Central memory CD8-positive, alpha-beta T cell (primary cell): ENCODE measurements around the gene DBNDD1.

Source experiments
- ATAC-seq: fragments of 150-1000 bp; cut with Tn5 transposase; replicated peaks from 2 replicates; pipeline ENCODE4 v1.10.0; 2022; ENCODE audit warnings: mild to moderate bottlenecking, moderate FRiP score, moderate number of reproducible peaks; ENCODE audit not compliant: poor library complexity, severe bottlenecking; ENCODE audit errors: extremely low read depth
- DNase-seq, 2 donors: peaks; one replicate each; pipeline ENCODE4 v3.0.0; 2021; ENCODE audit warnings: low spot score in 2 of 2
- H3K27ac Mint-ChIP-seq: one replicate; pipeline ENCODE4 v1.8.0; 2022; ENCODE audit warnings: low read depth, mild to moderate bottlenecking, moderate library complexity, mixed read lengths
- H3K27me3 Mint-ChIP-seq: one replicate; pipeline ENCODE4 v1.8.0; 2022; ENCODE audit warnings: mixed read lengths
- H3K36me3 Mint-ChIP-seq: one replicate; pipeline ENCODE4 v1.8.0; 2022; ENCODE audit warnings: mild to moderate bottlenecking, moderate library complexity, mixed read lengths; ENCODE audit not compliant: insufficient read depth
- H3K4me1 Mint-ChIP-seq: one replicate; pipeline ENCODE4 v1.8.0; 2022; ENCODE audit warnings: mixed read lengths
- H3K4me3 Mint-ChIP-seq: one replicate; pipeline ENCODE4 v1.8.0; 2022; ENCODE audit warnings: mild to moderate bottlenecking, moderate library complexity, mixed read lengths
- H3K9me3 Mint-ChIP-seq: one replicate; pipeline ENCODE4 v1.8.0; 2022; ENCODE audit warnings: mixed read lengths

DBNDD1 gene

DNA sequence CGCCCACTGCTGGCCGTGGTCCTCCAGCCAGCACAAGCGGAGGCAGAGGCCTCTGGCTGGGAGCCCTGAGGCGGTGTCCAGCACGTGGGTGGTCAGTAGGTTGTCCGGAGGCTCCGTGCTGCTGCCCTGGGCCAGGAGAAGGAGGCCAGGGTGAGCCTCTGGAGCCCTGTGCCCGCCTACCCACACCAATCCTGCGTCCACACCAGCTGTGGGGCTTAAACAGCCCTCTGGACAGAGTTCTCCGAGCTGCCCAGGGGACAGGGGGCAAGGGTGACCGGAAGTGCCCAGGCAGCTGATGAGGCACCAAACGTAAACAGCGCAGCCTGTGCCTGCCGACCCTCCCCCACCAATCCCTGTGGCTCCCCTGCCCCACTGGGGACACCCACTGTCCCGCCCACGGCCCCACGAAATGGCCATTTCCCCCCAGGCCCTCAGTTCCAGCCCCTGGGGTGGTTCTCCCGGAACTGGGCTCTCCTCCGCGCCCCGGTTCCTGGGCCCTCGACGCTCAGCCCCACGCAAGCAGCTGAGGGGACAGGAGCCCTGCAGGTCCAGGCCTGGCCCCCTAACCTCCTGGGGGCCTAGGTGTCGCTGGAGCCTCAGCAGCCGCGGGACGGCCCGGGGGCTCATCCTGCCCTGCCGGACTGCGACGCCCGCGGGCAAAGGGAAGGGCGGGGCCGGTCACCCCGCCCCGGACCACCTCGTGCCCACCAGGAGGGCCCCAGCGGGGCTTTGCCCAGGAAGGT lies 27.9 kb upstream of the DBNDD1 start:
- Mint-ChIP-seq H3K27ac (no peak overlapping the region), H3K27me3 (peaks cover 39% of the 10 kb centered on the region), H3K36me3 (peaks cover 18% of the 10 kb centered on the region), H3K9me3 (no peaks in the 10 kb centered on the region), H3K4me3 (peak overlapping the region; percentile 56), H3K4me1 (peaks cover 6% of the 10 kb centered on the region)
- no peak for ATAC-seq
- DNase-seq, result no peak

DNA sequence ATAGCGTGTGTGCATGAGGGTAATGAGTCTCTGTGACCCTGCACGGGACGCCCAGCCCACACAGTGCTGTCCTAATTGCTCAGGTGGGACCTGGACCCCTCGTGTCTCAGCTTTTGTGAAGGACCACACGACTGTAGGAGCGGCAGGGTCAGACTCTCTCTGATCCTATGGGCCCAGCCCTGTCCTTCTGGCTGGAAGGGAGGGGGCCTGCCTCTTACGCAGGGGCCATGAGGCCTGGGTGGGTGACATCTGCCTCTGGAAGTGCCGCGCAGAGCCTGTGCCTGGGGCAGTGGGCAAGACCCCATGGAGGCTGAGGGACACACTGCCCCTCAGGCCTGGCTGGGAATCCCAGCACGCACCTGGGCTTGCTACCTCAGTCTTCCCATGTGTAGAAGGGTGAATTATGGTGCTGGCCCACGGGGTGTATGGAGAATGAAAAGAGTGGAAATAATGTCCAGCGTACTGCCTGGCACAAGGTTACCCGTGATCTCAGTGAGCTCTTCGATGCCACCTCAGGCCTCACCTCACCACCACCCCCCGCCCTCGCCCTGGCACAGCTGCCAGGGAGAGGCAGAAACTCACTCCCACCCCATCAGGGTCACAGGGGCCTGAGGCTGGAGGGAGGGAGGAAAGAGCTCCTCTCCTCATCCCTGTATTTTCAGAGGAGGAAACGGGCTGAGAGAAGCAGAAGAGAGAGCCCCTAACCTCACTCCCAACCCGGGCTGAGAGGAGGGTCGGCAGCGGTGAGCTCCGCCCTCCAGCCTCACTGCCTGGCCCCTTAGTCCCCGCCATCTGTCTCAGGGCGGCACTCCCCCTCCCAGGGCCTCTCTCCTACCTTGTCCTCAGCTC lies 27.1 kb upstream of the DBNDD1 start:
- Mint-ChIP-seq H3K27me3 (peaks cover 40% of the 10 kb centered on the region), H3K27ac (peak overlapping the region; percentile 61), H3K4me3 (peak overlapping the region; percentile 56), H3K9me3 (no peaks in the 10 kb centered on the region), H3K36me3 (peaks cover 18% of the 10 kb centered on the region), H3K4me1 (peaks cover 6% of the 10 kb centered on the region)
- ATAC-seq, result no peak
- DNase-seq, result no peak

DNA sequence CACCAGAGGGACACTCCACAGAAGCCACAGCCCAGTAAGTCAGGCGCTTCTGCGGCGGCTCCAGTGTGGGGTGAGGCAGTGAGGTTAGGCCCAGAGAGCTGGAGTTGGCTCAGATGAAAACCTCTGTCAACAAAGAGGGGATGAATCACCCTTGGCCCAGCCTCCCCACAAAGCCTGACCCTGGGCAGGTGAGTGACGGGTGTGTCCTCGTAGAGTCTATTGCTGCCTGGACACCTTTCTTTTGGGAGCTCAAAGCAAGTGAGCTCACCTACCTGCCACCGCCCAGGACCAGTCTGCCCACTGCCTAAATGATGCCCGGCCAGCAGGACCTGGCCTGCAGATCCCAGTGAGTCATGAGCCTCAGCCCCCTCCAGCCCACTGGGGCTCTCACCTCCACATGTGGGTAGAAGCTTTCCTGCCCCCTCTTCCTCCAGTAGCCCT lies 24.9 kb upstream of the DBNDD1 start:
- peaks cover 18% of the 10 kb centered on the region for H3K36me3 Mint-ChIP-seq
- no peak overlapping the region for H3K4me3 Mint-ChIP-seq
- no peak for ATAC-seq
- H3K27me3 Mint-ChIP-seq, result peaks cover 40% of the 10 kb centered on the region
- no peak overlapping the region for H3K27ac Mint-ChIP-seq
- DNase-seq, result no peak
- H3K9me3 Mint-ChIP-seq, result no peaks in the 10 kb centered on the region
- H3K4me1 Mint-ChIP-seq, result peaks cover 6% of the 10 kb centered on the region

DNA sequence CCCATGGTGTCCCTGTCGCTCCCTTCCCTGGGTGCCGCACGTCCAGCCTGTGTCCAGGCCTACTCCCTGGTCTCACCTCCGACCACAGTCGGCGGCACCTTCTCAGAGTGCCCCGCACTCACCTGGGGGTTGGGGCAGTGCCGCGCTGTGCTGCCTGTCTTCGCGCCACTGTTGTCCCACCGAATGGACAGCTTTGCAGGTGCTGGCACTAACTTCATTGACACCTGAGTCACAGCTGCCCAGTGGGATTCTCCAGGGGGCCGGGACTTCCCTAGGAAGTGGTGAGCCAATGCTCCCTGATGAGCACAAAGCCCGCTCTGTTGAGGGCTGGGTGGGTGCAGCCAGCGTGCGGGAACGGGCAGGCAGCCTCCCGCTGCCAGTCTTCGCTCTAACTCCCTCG lies 24.3 kb upstream of the DBNDD1 start:
- peaks cover 6% of the 10 kb centered on the region for H3K4me1 Mint-ChIP-seq
- no peak for DNase-seq
- no peak overlapping the region for H3K27ac Mint-ChIP-seq
- H3K4me3 Mint-ChIP-seq, result no peak overlapping the region
- H3K27me3 Mint-ChIP-seq, result peaks cover 40% of the 10 kb centered on the region
- ATAC-seq, result no peak
- H3K36me3 Mint-ChIP-seq, result peaks cover 15% of the 10 kb centered on the region
- no peaks in the 10 kb centered on the region for H3K9me3 Mint-ChIP-seq

DNA sequence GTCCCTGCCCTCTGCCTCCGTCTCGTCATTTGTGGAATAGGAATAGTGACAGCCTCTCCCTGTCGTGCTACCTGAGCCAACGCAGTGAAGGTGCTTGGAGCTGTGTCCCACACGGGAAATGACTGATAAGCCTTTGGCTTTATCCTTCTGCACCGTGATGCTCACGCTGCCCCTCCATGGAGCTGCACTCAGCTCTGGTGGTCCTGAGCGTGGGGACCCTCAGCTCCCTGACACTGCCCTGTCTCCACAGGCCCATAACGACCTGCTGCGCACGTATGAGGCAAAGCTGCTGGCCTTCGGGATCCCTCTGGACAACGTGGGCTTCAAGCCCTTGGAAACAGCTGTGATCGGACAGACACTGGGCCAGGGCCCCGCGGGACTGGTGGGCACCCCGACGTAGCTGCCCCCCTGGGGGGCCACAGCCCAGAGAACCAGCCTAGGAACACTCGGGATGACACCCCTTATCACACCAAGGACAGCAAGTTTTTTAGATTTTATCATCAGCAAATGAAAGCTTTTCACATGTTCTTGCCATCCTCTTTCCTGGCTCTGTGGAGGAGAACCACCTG lies 23.8 kb upstream of the DBNDD1 start:
- ATAC-seq (no peak), DNase-seq (no peak)
- Mint-ChIP-seq H3K4me3 (no peak overlapping the region), H3K9me3 (no peaks in the 10 kb centered on the region), H3K27ac (no peak overlapping the region), H3K4me1 (peaks cover 6% of the 10 kb centered on the region), H3K36me3 (peaks cover 12% of the 10 kb centered on the region), H3K27me3 (peaks cover 40% of the 10 kb centered on the region)

DNA sequence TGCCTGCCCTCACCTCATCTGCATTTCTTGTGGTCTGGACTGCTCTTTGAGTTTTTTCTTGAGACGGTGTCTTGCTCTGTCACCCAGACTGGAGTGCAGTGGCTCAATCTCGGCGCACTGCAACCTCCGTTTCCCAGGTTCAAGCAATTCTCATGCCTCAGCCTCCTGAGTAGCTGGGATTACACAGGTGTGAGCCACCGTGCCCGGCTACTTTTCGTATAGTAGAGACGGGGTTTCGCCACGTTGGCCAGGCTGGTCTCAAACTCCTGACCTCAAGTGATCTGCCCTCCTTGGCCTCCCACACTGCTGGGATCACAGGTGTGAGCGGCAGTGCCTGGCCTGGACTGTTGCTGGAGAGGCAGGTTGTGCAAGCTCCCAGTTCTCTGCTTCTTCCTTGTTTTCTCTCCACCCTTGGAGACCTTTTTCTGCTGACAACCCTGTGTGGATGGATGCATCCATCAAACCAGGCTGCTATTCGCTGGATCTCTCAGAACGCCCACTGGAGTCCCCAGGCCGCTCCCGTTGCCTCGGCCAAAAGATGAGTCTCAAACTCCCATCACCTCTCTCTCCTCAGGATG lies 22.7 kb upstream of the DBNDD1 start:
- peaks cover 40% of the 10 kb centered on the region for H3K27me3 Mint-ChIP-seq
- peaks cover 11% of the 10 kb centered on the region for H3K36me3 Mint-ChIP-seq
- ATAC-seq, result no peak
- no peak for DNase-seq
- no peak overlapping the region for H3K27ac Mint-ChIP-seq
- H3K4me3 Mint-ChIP-seq, result no peak overlapping the region
- H3K4me1 Mint-ChIP-seq, result peaks cover 6% of the 10 kb centered on the region
- no peaks in the 10 kb centered on the region for H3K9me3 Mint-ChIP-seq

DNA sequence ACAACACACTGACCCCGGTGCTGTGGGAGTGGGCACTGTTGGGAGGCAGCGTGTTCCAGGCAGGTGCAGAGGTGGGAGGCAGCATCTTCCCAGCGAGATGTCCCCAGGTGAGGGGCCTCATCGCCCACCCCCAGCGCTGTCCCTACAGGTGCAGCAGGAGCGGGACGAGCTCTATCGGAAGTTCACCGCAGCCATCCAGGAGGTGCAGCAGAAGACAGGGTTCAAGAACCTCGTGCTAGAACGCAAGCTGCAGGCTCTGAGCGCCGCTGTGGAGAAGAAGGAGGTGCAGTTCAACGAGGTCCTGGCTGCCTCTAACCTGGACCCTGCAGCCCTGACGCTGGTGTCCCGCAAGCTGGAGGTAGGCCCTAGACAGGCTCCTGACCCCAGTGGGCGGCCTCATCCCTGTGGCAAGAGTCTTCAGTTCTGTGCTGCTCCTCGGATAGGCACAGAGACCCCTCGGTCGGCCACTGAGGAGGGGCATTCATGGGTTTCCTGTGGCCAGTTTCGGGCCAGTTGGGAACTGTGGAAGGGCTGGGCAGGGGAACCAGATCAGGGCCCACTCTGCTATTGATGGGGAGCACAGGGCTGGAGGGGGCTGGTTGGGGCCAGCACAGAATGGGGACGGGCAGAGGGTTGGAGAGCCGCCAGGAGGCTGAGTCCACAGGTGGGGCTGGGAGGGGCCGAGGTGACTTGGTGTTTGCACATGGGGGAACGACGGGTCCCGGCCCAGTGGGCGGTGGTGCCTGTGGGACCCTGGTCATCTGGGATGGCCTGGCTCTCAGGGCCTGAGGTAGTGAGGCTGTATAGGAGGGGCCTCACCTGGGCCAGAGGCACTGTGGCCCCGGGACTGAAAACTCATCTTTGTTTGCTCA lies 21.1 kb upstream of the DBNDD1 start:
- H3K4me3 Mint-ChIP-seq, result no peak overlapping the region
- DNase-seq (no peak), ATAC-seq (no peak)
- H3K36me3 Mint-ChIP-seq, result peaks cover 6% of the 10 kb centered on the region
- no peak overlapping the region for H3K27ac Mint-ChIP-seq
- H3K9me3 Mint-ChIP-seq, result no peaks in the 10 kb centered on the region
- no peaks in the 10 kb centered on the region for H3K4me1 Mint-ChIP-seq
- H3K27me3 Mint-ChIP-seq, result peaks cover 25% of the 10 kb centered on the region

DNA sequence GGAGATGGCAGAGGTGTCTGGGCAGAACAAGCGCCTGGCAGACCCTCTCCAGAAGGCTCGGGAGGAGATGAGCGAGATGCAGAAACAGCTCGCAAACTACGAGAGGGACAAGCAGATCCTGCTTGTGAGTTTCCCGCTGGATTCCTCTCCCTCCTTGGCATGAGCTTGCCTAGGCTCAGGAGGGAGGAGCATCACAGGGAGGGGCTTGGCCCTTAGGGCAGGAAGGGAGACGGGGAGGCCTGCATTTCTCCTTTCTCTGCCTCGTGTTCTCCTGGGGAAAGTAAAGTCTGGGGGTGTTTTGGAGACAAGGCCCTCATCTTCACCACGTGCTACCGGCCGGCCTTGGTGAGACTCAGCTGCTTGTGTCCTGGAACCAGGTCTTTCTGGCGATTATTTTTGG lies 18.0 kb upstream of the DBNDD1 start:
- H3K9me3 Mint-ChIP-seq, result no peaks in the 10 kb centered on the region
- DNase-seq, result no peak
- no peak for ATAC-seq
- no peak overlapping the region for H3K4me3 Mint-ChIP-seq
- H3K36me3 Mint-ChIP-seq, result peaks cover 9% of the 10 kb centered on the region
- no peaks in the 10 kb centered on the region for H3K4me1 Mint-ChIP-seq
- peak overlapping the region; percentile 25 for H3K27ac Mint-ChIP-seq
- peaks cover 2% of the 10 kb centered on the region for H3K27me3 Mint-ChIP-seq

DNA sequence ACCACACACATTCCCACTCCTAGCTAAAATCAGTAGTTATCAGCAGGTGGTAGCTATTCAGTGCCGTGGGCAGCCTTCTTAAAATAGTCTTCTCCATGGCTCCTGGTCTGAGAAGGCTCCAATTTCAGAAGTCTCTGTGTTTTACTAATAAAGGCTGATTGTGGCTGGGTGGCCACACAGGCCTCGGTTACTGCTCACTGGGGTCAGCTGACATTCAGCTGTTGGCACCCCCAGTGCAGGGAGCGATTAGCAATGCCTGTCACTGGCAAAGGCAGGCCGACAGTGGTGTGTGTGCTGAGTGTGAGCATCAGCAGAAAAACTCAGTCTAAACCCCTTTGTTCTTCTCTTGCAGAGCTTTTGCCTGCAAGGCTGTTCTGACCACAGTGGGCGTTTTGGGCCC lies 16.6 kb upstream of the DBNDD1 start:
- Mint-ChIP-seq H3K27me3 (no peaks in the 10 kb centered on the region), H3K27ac (no peak overlapping the region)

DNA sequence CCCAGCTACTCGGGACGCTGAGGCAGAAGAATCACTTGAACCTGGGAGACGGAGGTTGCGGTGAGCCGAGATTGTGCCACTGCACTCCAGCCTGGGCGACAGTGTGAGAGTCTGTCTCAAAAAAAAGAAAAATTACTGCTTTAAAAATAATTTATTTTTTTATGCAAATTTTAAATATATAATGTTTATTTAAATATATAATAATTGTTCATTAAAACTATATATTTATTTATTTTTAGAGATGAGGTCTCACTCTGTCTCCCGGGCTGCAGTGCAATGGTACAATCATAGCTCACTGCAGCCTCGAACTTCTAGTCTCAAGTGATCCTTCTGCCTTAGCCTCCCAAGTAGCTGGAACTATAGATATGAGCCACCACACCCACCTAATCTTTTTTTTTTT lies 15.2 kb upstream of the DBNDD1 start:
- Mint-ChIP-seq H3K27me3 (no peaks in the 10 kb centered on the region), H3K27ac (no peak overlapping the region), H3K9me3 (no peaks in the 10 kb centered on the region), H3K36me3 (peaks cover 18% of the 10 kb centered on the region), H3K4me1 (no peaks in the 10 kb centered on the region), H3K4me3 (no peak overlapping the region)
- ATAC-seq (no peak), DNase-seq (no peak)

More for the DNA sequence above, 16.6 kb upstream of the DBNDD1 start:
- Mint-ChIP-seq H3K9me3 (no peaks in the 10 kb centered on the region), H3K4me1 (no peaks in the 10 kb centered on the region), H3K36me3 (peaks cover 18% of the 10 kb centered on the region), H3K4me3 (no peak overlapping the region)
- DNase-seq, result no peak
- ATAC-seq, result no peak

DNA sequence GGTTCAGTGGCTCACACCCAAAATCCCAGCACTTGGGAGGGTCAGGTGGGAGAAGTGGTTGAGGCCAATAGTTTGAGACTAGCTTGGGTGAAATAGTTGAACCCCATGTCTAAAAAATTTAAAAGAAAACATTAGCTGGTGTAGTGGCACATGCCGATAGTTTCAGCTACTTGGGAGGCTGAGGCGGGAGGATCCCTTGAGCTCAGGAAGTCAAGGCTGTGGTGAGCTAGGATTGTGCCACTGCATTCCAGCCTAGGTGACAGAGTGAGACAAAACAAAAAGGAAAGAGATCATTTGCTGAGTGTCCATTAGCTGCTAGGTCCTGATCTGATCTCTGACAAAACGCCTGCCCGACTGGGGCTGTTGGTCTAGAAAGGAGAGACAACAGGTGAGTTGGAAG lies 14.1 kb upstream of the DBNDD1 start:
- Mint-ChIP-seq H3K4me3 (no peak overlapping the region), H3K27me3 (no peaks in the 10 kb centered on the region), H3K9me3 (no peaks in the 10 kb centered on the region), H3K4me1 (no peaks in the 10 kb centered on the region), H3K27ac (no peak overlapping the region), H3K36me3 (peaks cover 18% of the 10 kb centered on the region)
- ATAC-seq, result no peak
- DNase-seq, result no peak
